ENCODE results near the gene MYO1E. TPM values are rescaled to one million over a fixed set of nuclear protein-coding genes. Genes with fewer than 3 reads are reported as not detected.

Gene MYO1E
- total and polyA plus RNA-seq, 4 donors = 6.7 to 70.9 (median 21.6) TPM

GRCh38 chr15:59217876-59218498 is 154.7 kb downstream of the MYO1E start:
- peaks cover 9 to 58% (median 37%) of the 10 kb centered on the region in 4 donors for H3K36me3 ChIP-seq (ENCODE audit: control insufficient read depth in 4 of 4, insufficient read depth in 3 of 4, low read depth in 1 of 4, low read length in 3 of 4)
- no peak for DNase-seq (ENCODE audit: low spot score)
- no peaks in the 10 kb centered on the region for H3K9me3 ChIP-seq (ENCODE audit: control insufficient read depth in 4 of 4, low read length in 3 of 4)
- no peak overlapping the region for H3K9ac ChIP-seq (ENCODE audit: low read depth in 1 of 2, low read length in 2 of 2)
- H3K4me3 ChIP-seq (ENCODE audit: low read depth in 1 of 3, low read length in 3 of 3) = no peak overlapping the region
- 95% methylated on average over 14 of the region's 14 CpGs for WGBS
- no peaks in the 10 kb centered on the region for H3K27me3 ChIP-seq (ENCODE audit: control insufficient read depth in 4 of 4, insufficient read depth in 4 of 4, low read length in 3 of 4)
- H3K4me1 ChIP-seq (ENCODE audit: control insufficient read depth in 4 of 4, insufficient read depth in 4 of 4, low read length in 3 of 4) = no peaks in the 10 kb centered on the region
- no peak overlapping the region for H3K27ac ChIP-seq (ENCODE audit: low read depth in 1 of 2, low read length in 2 of 2)
- no peak for TF ChIP-seq HNF4A (conservative IDR thresholded peaks at IDR 0.05)
- no peak for TF ChIP-seq JUND (IDR thresholded peaks at IDR 0.05)
- TF ChIP-seq FOXA2 (IDR thresholded peaks at IDR 0.05) = no peak
- TF ChIP-seq ATF3 (IDR thresholded peaks at IDR 0.05) = no peak
- no peak for TF ChIP-seq CTCF (IDR thresholded peaks at IDR 0.05; ENCODE audit: low read depth, low read length, missing input control)
- no peak for TF ChIP-seq TAF1 (conservative IDR thresholded peaks at IDR 0.05)
- no peak for TF ChIP-seq NR2F2 (IDR thresholded peaks at IDR 0.05)
- TF ChIP-seq FOXA1 (IDR thresholded peaks at IDR 0.05) = no peak
- no peak for TF ChIP-seq ZBTB33 (IDR thresholded peaks at IDR 0.05)
- TF ChIP-seq SP1 (IDR thresholded peaks at IDR 0.05) = no peak
- TF ChIP-seq REST (IDR thresholded peaks at IDR 0.05) = no peak

- DNase-seq (ENCODE audit: low spot score) = no peak
- Histone ChIP-seq H3K4me3 (ENCODE audit: low read depth in 1 of 3, low read length in 3 of 3) (no peak overlapping the region), H3K36me3 (ENCODE audit: control insufficient read depth in 4 of 4, insufficient read depth in 3 of 4, low read depth in 1 of 4, low read length in 3 of 4) (peaks cover 9 to 53% (median 28%) of the 10 kb centered on the region in 4 donors), H3K27ac (ENCODE audit: low read depth in 1 of 2, low read length in 2 of 2) (no peak overlapping the region), H3K27me3 (ENCODE audit: control insufficient read depth in 4 of 4, insufficient read depth in 4 of 4, low read length in 3 of 4) (no peaks in the 10 kb centered on the region), H3K4me1 (ENCODE audit: control insufficient read depth in 4 of 4, insufficient read depth in 4 of 4, low read length in 3 of 4) (no peaks in the 10 kb centered on the region), H3K9ac (ENCODE audit: low read depth in 1 of 2, low read length in 2 of 2) (no peak overlapping the region), H3K9me3 (ENCODE audit: control insufficient read depth in 4 of 4, low read length in 3 of 4) (no peaks in the 10 kb centered on the region)
- TF ChIP-seq TAF1 (conservative IDR thresholded peaks at IDR 0.05) (no peak), YY1 (IDR thresholded peaks at IDR 0.05) (no peak)
- WGBS = 91% methylated on average over 5 of the region's 5 CpGs
Measured at GRCh38 chr15:59216911-59217310, 155.8 kb downstream of the MYO1E start.

Measured in liver (tissue), 9 donors.